A673 (cell line): ENCODE results near the gene OSBP2.

ENCODE experiments used
- CTCF ChIP-seq: fragments of 300-800, 200-600 bp; sonication (generic); conservative IDR thresholded peaks from 2 replicates; pipeline ENCODE4 v1.5.1; 2017; ENCODE audit warnings: low read depth, mild to moderate bottlenecking, antibody characterized with exemption, low read length, moderate library complexity, mixed read lengths
- EZH2 ChIP-seq: fragments of 200-600 bp; sonication (generic); IDR thresholded peaks from 2 replicates; pipeline ENCODE4 v1.6.1; 2017; ENCODE audit warnings: borderline replicate concordance, low read depth, mild to moderate bottlenecking, mixed read lengths, antibody characterized with exemption, low read length; ENCODE audit not compliant: poor library complexity, severe bottlenecking

GRCh38 chr22:30664798-30665197, 29.9 kb upstream of the OSBP2 start:
- TF ChIP-seq EZH2 = no peak
- TF ChIP-seq CTCF = no peak
